NCI-H82 treated with DMSO at 0.1 percent for 48 hours (cell line): Measurements from ENCODE around the gene RPS24.

Source experiments
- DNase-seq: peaks from one replicate; lab custom pipeline; 2025; ENCODE audit not compliant: unreplicated experiment; lab: John Stamatoyannopoulos, UW

The RPS24 gene

DNA sequence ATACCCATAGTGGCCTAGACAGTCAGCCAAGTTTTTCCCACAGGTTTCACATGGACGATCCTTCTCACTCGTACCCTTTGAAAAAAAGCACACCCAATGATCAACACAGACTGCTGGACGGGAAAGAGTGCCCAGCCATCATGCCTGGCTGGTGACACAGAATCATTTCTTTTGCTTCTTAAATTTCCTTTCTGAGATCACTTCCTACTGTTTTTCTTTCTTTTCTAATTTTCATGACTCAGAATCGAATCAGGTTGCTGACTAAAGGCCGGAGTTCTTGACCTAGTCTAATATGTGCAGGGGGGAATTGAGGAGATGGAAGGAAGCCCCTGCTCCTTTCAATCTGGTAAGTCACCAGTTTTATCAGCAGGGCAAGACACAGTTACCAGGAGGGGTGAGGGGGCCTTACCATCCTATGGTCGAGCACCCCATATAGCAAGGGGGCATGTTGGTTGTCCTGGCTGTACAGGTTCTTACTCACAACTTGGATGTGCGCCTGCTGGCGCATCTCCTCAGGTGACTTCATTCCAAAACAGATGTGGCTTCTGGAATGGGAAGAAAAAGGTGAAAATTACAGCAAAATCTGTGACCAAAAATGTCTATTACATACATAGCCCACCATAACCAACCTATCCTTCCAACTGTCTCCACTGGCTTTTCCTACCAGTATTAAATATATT is 7.8 kb upstream of the RPS24 start:
- DNase-seq: no peak

DNA sequence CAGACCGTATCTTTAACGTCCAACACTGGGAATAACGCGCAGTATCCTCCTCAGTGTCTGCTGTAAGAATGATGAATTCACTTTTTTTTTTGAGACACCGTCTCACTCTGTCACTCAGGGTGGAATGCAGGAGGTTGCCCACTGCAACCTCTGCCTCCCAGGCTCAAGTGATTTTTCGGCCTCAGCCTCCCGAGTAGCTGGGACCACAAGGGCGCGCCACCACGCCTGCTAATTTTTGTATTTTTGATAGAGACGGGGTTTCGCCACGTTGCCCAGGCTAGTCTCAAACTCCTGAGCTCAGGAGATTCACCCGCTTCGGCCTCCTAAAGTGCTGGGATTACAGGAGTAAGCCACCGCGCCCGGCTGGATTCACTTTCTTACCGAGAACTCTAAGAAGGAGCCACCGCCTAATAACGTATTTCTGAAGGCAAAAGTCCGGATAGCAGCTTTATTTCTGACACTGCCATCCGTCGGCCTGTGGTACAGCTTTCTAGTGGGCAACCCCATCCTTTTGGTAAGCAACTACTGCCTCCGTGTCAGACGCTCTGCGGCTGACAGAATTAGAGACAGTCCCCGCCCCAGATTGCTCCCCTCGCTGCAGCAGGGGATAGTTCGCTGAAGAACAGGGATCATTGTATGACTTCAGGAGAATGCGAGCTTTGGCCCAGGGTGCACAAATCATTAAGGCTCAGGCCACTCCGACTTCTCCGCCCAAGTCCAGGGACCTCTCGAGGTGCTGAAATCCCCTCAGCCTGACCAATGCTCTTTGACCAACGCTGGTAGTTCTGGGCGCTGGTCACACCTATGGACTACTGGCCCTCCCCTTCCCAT is 5.0 kb upstream of the RPS24 start:
- DNase-seq: no peak

GRCh38 chr10:78029269-78030226 is 4.1 kb upstream of the RPS24 start, which contains the start of gene POLR3A:
Gene POLR3A, minus strand, starts transcription at chr10:78029515. Its CDS starts 108 bp downstream, at chr10:78029407.
- peak; percentile 76 for DNase-seq

DNA sequence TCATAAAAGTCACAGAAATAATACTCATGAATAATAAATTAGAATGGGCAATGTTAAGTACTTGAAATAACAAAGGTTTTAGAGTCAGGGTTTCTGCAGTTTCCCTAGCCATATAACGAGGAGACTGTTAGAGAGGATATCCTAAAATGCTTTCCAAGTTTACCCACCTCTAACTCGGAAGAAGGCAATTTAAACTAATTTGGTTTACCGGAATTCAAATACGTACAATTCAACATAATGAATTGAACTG is 351 bp upstream of the RPS24 start:
- no peak for DNase-seq

DNA sequence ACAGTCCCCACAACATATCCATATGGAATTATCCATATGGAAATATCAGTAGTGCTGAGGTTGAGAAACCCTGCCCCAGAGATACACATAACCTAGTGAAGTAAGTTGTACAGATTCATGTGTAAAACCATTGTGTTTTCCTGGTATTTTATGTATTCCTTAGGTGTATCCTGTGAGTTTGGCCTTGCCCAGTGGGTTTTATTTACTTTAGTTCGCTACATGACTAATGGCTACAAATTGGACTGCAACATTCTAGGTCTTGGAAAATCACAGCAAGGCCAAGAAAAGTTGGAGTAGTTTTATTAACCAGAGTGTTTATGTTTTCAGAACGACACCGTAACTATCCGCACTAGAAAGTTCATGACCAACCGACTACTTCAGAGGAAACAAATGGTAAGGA is 1.4 kb downstream of the RPS24 start:
- no peak for DNase-seq

- no peak for DNase-seq
Measured at GRCh38 chr10:78035437-78035836, 1.8 kb downstream of the RPS24 start.

- DNase-seq: no peak
Measured at GRCh38 chr10:78035933-78036583, 2.4 kb downstream of the RPS24 start.

DNA sequence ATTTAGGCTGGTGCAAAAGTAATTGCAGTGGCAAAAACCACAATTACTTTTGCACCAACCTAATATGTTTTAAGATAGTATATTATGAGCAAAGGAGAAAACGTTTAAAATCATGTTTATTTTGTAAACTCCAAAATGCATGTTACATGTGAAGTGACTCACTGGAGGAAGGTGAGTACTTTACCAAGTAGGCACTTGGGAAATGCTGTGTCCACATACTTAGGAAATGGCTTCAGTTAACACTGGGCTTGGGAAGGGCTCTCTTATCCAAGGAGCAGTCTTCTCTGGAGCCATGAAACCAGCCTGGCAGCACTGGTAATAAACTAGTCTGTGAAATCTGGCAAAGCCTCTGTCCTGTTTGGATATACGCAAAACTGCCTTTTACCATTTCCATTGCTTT is 4.4 kb downstream of the RPS24 start:
- no peak for DNase-seq

DNA sequence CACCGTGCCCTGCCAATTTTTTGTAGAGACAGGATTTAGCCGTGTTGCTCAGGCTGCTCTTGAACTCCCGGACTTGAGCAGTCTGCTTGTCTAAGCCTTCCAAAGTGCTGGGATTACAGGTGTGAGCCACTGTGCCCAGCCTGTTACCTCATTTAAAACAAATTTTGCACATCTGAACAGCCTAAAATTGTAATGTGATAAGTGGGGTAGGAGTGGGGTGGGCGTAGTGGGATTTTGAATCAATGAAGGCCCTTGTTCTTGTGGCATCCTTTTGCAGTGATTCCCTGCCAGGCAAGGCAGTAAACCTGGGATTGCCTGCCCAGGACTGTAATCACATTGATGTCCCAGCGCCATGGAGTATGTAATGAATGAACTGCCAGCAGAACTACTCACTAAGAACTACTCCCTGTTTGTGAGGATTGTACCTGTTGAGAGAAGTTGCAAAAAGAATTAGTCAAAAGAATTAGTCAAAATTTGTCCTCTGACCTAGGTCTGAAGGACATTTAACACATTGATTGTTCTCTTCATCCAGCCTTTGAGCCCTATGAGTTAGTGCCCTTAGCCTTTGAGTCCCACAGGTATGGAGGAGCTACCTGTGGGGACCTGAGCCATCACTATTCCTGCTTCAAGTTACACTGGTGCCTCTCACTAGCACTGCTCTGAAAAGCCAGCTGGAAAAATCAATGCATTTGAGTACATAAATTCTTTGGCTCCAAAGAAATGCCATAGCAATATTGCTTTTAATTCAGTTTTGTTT is 5.3 kb downstream of the RPS24 start:
- no peak for DNase-seq

DNA sequence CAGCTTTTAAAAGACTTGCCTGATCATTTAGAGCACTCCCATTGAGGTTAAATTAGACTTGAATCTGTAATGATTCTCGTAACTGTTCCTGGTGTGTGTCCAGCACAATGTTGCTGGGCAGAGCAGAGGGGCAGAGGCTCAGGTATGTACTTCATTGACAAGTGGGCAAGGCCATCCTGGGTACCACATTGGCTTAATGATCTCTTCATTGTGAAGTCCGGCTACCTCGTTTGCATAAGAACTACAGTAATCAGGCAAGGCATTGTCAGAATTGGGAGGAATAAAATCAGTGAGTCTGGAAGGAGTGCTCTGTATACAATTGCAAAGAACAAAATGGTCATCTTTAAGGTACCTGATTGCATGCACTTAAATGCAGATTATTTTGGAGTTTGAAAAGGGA is 6.1 kb downstream of the RPS24 start:
- no peak for DNase-seq

- DNase-seq: no peak
Measured at GRCh38 chr10:78041170-78042057, 7.8 kb downstream of the RPS24 start.

DNA sequence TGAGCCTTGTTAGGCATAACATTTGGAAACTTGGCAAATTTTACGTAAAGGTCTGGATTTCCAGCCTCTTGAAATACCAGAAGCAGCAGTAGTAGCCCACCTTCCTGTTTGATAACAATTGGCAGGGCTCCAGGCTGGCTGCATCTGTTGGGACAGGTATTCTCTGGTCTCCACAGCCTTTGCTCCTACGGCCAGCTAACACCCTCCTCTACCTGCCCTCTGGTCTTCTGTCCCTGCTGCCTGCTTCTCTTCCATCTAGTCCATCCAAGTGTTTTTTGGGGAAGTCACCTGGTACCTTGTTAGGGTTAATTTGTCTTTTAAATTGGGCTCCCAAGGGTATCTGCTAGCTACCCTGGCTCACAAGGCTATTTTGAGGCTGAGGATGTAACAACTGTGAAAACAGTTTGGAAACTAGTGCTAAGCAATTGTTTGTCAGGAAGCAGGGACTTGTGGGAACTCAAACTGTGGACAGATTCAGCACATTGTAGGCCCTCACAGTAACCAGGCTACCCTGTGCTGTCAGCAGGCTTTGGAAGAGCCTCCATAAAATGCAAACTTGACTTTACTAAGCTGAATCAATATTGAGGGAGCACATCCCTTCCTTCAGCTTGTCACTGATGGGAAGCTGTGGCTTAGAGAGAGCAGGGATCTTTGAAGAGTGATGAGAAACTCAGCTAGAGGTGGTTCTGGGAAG is 8.5 kb downstream of the RPS24 start:
- DNase-seq: no peak

- DNase-seq: no peak
Measured at GRCh38 chr10:78042752-78043104, 9.1 kb downstream of the RPS24 start.

- DNase-seq: no peak
Measured at GRCh38 chr10:78044179-78044578, 10.5 kb downstream of the RPS24 start.

GRCh38 chr10:78044699-78045098 is 11.0 kb downstream of the RPS24 start:
- DNase-seq: no peak

GRCh38 chr10:78045237-78045636 is 11.6 kb downstream of the RPS24 start:
- DNase-seq: no peak

- DNase-seq: no peak
Measured at GRCh38 chr10:78045856-78046255, 12.2 kb downstream of the RPS24 start.

- no peak for DNase-seq
Measured at GRCh38 chr10:78046711-78047269, 13.1 kb downstream of the RPS24 start.
